IPS-18a (cell line): ENCODE measurements around the gene DEPDC1B.
"Not testable (repeated sequence)": the region's sequence is repeated elsewhere in the genome, so short reads cannot be mapped to it uniquely, and the experiment has no call there.

Source experiments
- H3K27ac ChIP-seq: one replicate; pipeline ENCODE4 v1.5.1; 2013; ENCODE audit warnings: low read length
- H3K27me3 ChIP-seq: one replicate; pipeline ENCODE4 v1.6.1; 2013; ENCODE audit warnings: mild to moderate bottlenecking, low read length; ENCODE audit not compliant: control insufficient read depth, insufficient read depth
- H3K36me3 ChIP-seq: one replicate; pipeline ENCODE4 v1.6.1; 2013; ENCODE audit warnings: low read depth, low read length; ENCODE audit not compliant: control insufficient read depth
- H3K4me1 ChIP-seq: one replicate; pipeline ENCODE4 v1.6.1; 2013; ENCODE audit warnings: low read depth, low read length; ENCODE audit not compliant: control insufficient read depth
- H3K4me3 ChIP-seq: one replicate; pipeline ENCODE4 v1.5.1; 2013; ENCODE audit warnings: low read length
- H3K9ac ChIP-seq: one replicate; pipeline ENCODE4 v1.6.1; 2013; ENCODE audit warnings: mild to moderate bottlenecking, low read length, moderate library complexity
- H3K9me3 ChIP-seq: one replicate; pipeline ENCODE4 v1.6.1; 2013; ENCODE audit warnings: low read depth, low read length; ENCODE audit not compliant: control insufficient read depth

The DEPDC1B gene

GRCh38 chr5:60688980-60689379 is 11.0 kb downstream of the DEPDC1B start:
- Histone ChIP-seq H3K36me3 (peaks cover 32% of the 10 kb centered on the region), H3K27ac (no peak overlapping the region), H3K9me3 (no peaks in the 10 kb centered on the region), H3K4me3 (no peak overlapping the region), H3K9ac (no peak overlapping the region), H3K4me1 (no peaks in the 10 kb centered on the region), H3K27me3 (no peaks in the 10 kb centered on the region)

GRCh38 chr5:60687927-60688720 is 11.8 kb downstream of the DEPDC1B start:
- H3K9ac ChIP-seq: no peak overlapping the region
- no peaks in the 10 kb centered on the region for H3K9me3 ChIP-seq
- H3K4me3 ChIP-seq: no peak overlapping the region
- H3K27me3 ChIP-seq: no peaks in the 10 kb centered on the region
- no peak overlapping the region for H3K27ac ChIP-seq
- no peaks in the 10 kb centered on the region for H3K4me1 ChIP-seq
- H3K36me3 ChIP-seq: peaks cover 32% of the 10 kb centered on the region

- Histone ChIP-seq H3K36me3 (peaks cover 37% of the 10 kb centered on the region), H3K27me3 (no peaks in the 10 kb centered on the region)
These were observed 13.8 kb downstream of the DEPDC1B start for GRCh38 chr5:60686157-60686556.

GRCh38 chr5:60685700-60686099 is 14.3 kb downstream of the DEPDC1B start:
- no peaks in the 10 kb centered on the region for H3K27me3 ChIP-seq
- no peak overlapping the region for H3K4me3 ChIP-seq
- no peaks in the 10 kb centered on the region for H3K9me3 ChIP-seq
- no peak overlapping the region for H3K9ac ChIP-seq
- H3K27ac ChIP-seq: no peak overlapping the region
- peaks cover 5% of the 10 kb centered on the region for H3K4me1 ChIP-seq
- peaks cover 37% of the 10 kb centered on the region for H3K36me3 ChIP-seq

More at GRCh38 chr5:60686157-60686556, 13.8 kb downstream of the DEPDC1B start:
- Histone ChIP-seq H3K9me3 (no peaks in the 10 kb centered on the region), H3K4me3 (no peak overlapping the region), H3K9ac (no peak overlapping the region), H3K27ac (no peak overlapping the region), H3K4me1 (peaks cover 4% of the 10 kb centered on the region)

GRCh38 chr5:60685028-60685427 is 14.9 kb downstream of the DEPDC1B start:
- Histone ChIP-seq H3K27ac (no peak overlapping the region), H3K27me3 (no peaks in the 10 kb centered on the region), H3K9me3 (no peaks in the 10 kb centered on the region), H3K9ac (no peak overlapping the region), H3K36me3 (peaks cover 37% of the 10 kb centered on the region), H3K4me1 (peaks cover 5% of the 10 kb centered on the region), H3K4me3 (no peak overlapping the region)

GRCh38 chr5:60682007-60682406 is 18.0 kb downstream of the DEPDC1B start:
- H3K9me3 ChIP-seq, H3K27me3 ChIP-seq, H3K4me1 ChIP-seq, H3K27ac ChIP-seq, H3K9ac ChIP-seq, H3K4me3 ChIP-seq: not testable (repeated sequence)
- peaks cover 35% of the 10 kb centered on the region for H3K36me3 ChIP-seq

- H3K9me3 ChIP-seq: no peaks in the 10 kb centered on the region
- H3K4me1 ChIP-seq: peaks cover 5% of the 10 kb centered on the region
- H3K27ac ChIP-seq: no peak overlapping the region
- H3K4me3 ChIP-seq: no peak overlapping the region
- no peak overlapping the region for H3K9ac ChIP-seq
- no peaks in the 10 kb centered on the region for H3K27me3 ChIP-seq
- H3K36me3 ChIP-seq: peaks cover 14% of the 10 kb centered on the region
These were observed 20.1 kb downstream of the DEPDC1B start for GRCh38 chr5:60679816-60680215.

GRCh38 chr5:60677850-60678664 is 21.9 kb downstream of the DEPDC1B start:
- Histone ChIP-seq H3K36me3 (peaks cover 5% of the 10 kb centered on the region), H3K9me3 (no peaks in the 10 kb centered on the region), H3K27me3 (no peaks in the 10 kb centered on the region), H3K4me1 (peaks cover 5% of the 10 kb centered on the region), H3K4me3 (no peak overlapping the region), H3K27ac (no peak overlapping the region), H3K9ac (no peak overlapping the region)

- no peak overlapping the region for H3K9ac ChIP-seq
These were observed 24.7 kb downstream of the DEPDC1B start for GRCh38 chr5:60675286-60675685.

GRCh38 chr5:60674251-60675069 is 25.5 kb downstream of the DEPDC1B start:
- H3K36me3 ChIP-seq: no peaks in the 10 kb centered on the region
- no peak overlapping the region for H3K4me3 ChIP-seq
- no peaks in the 10 kb centered on the region for H3K9me3 ChIP-seq
- H3K27ac ChIP-seq: no peak overlapping the region
- no peak overlapping the region for H3K9ac ChIP-seq
- H3K27me3 ChIP-seq: no peaks in the 10 kb centered on the region
- H3K4me1 ChIP-seq: no peaks in the 10 kb centered on the region

More at GRCh38 chr5:60675286-60675685, 24.7 kb downstream of the DEPDC1B start:
- no peak overlapping the region for H3K4me3 ChIP-seq
- H3K27me3 ChIP-seq: no peaks in the 10 kb centered on the region
- H3K36me3 ChIP-seq: no peaks in the 10 kb centered on the region
- H3K4me1 ChIP-seq: no peaks in the 10 kb centered on the region
- no peak overlapping the region for H3K27ac ChIP-seq
- no peaks in the 10 kb centered on the region for H3K9me3 ChIP-seq

GRCh38 chr5:60673334-60673733 is 26.6 kb downstream of the DEPDC1B start:
- Histone ChIP-seq H3K4me3 (no peak overlapping the region), H3K4me1 (no peaks in the 10 kb centered on the region), H3K27ac (no peak overlapping the region), H3K27me3 (no peaks in the 10 kb centered on the region), H3K9me3 (no peaks in the 10 kb centered on the region), H3K9ac (no peak overlapping the region), H3K36me3 (no peaks in the 10 kb centered on the region)
